HepG2 (cell line): ENCODE measurements around the gene KCTD6. TPM values are rescaled to one million over a fixed set of nuclear protein-coding genes. Genes with fewer than 3 reads are reported as not detected.

Experiments
- AFF4 ChIP-seq: sonication (generic); formaldehyde crosslinking; IDR thresholded peaks from 2 replicates; pipeline ENCODE4 v1.4.0; 2020; ENCODE audit warnings: missing genetic modification reagents
- CAMTA2 ChIP-seq: sonication (generic); formaldehyde crosslinking; IDR thresholded peaks from 2 replicates; pipeline ENCODE4 v1.4.0; 2020; ENCODE audit warnings: mild to moderate bottlenecking, missing genetic modification reagents, borderline replicate concordance
- CTCF ChIP-seq: sonication (generic); formaldehyde crosslinking; IDR thresholded peaks from 2 replicates; pipeline ENCODE4 v1.5.0; 2020; ENCODE audit warnings: mild to moderate bottlenecking, missing genetic modification reagents, moderate library complexity
- DDIT3 ChIP-seq: sonication (generic); formaldehyde crosslinking; IDR thresholded peaks from 2 replicates; pipeline ENCODE4 v1.4.0; 2020; ENCODE audit warnings: mild to moderate bottlenecking, missing genetic modification reagents
- E2F5 ChIP-seq: sonication (generic); formaldehyde crosslinking; conservative IDR thresholded peaks from 2 replicates; pipeline ENCODE4 v1.4.0; 2020; ENCODE audit warnings: missing genetic modification reagents
- EED ChIP-seq: sonication (generic); formaldehyde crosslinking; IDR thresholded peaks from 2 replicates; pipeline ENCODE4 v1.5.0; 2020; ENCODE audit warnings: mild to moderate bottlenecking, missing genetic modification reagents
- HDAC6 ChIP-seq: fragments of 200-600 bp; sonication (generic); IDR thresholded peaks from 2 replicates; pipeline ENCODE4 v1.7.0; 2017; ENCODE audit warnings: mild to moderate bottlenecking, antibody characterized with exemption, low read length, low read depth
- HNF4A ChIP-seq: sonication (generic); formaldehyde crosslinking; IDR thresholded peaks from 2 replicates; pipeline ENCODE4 v1.4.0; 2020; ENCODE audit warnings: missing genetic modification reagents
- JARID2 ChIP-seq: sonication (generic); formaldehyde crosslinking; IDR thresholded peaks from 2 replicates; pipeline ENCODE4 v1.8.1; 2023; ENCODE audit warnings: missing genetic modification reagents, inconsistent platforms; ENCODE audit not compliant: insufficient replicate concordance
- RARG ChIP-seq: sonication (generic); formaldehyde crosslinking; IDR thresholded peaks from 2 replicates; pipeline ENCODE4 v1.4.0; 2020; ENCODE audit warnings: low read depth, mild to moderate bottlenecking, missing genetic modification reagents
- SOX13 ChIP-seq, 3 experiments: fragments of 450-650 bp in 1 of 3; sonication (generic) in 1 of 3; formaldehyde crosslinking in 1 of 3; IDR thresholded peaks in 2 of 3; conservative IDR thresholded peaks in 1 of 3; 2 replicates each; pipeline versions ENCODE4 v1.5.0 to v1.6.1; 2016 to 2020; ENCODE audit warnings: antibody characterized with exemption in 1 of 3, mild to moderate bottlenecking in 1 of 3, missing compliant biosample characterization in 1 of 3, missing genetic modification reagents in 1 of 3, moderate library complexity in 1 of 3
- TFDP1 ChIP-seq: IDR thresholded peaks from 2 replicates; pipeline ENCODE4 v1.6.1; 2016; ENCODE audit warnings: missing compliant biosample characterization, missing genetic modification reagents, borderline replicate concordance
- TGIF2 ChIP-seq: IDR thresholded peaks from 2 replicates; pipeline ENCODE4 v1.6.1; 2016; ENCODE audit warnings: control low read depth, missing compliant biosample characterization
- XRCC5 ChIP-seq: fragments of 200-400 bp; formaldehyde crosslinking; optimal IDR thresholded peaks from 2 replicates; pipeline ENCODE3; 2017; ENCODE audit warnings: mild to moderate bottlenecking, low read length
- YEATS2 ChIP-seq: sonication (generic); formaldehyde crosslinking; IDR thresholded peaks from 2 replicates; pipeline ENCODE4 v1.4.0; 2020; ENCODE audit warnings: missing genetic modification reagents, borderline replicate concordance
- YY1 ChIP-seq: IDR thresholded peaks from 2 replicates; pipeline ENCODE4 v1.6.1; 2011; ENCODE audit warnings: low read length, low read depth, moderate library complexity, mild to moderate bottlenecking; ENCODE audit not compliant: insufficient read depth, insufficient replicate concordance
- ZNF264 ChIP-seq: sonication (generic); formaldehyde crosslinking; IDR thresholded peaks from 2 replicates; pipeline ENCODE4 v1.4.0; 2020; ENCODE audit warnings: missing genetic modification reagents
- ZNF382 ChIP-seq: sonication (generic); formaldehyde crosslinking; IDR thresholded peaks from 2 replicates; pipeline ENCODE4 v1.5.0; 2020; ENCODE audit warnings: missing genetic modification reagents, mild to moderate bottlenecking, borderline replicate concordance
- ZNF484 ChIP-seq: sonication (generic); formaldehyde crosslinking; IDR thresholded peaks from 2 replicates; pipeline ENCODE4 v1.5.1; 2020; ENCODE audit warnings: mild to moderate bottlenecking, low read depth, missing genetic modification reagents, borderline replicate concordance
- ZNF792 ChIP-seq: IDR thresholded peaks from 2 replicates; pipeline ENCODE4 v1.6.1; 2016
- ZNF841 ChIP-seq: sonication (generic); formaldehyde crosslinking; IDR thresholded peaks from 2 replicates; pipeline ENCODE4 v1.8.1; 2023; ENCODE audit warnings: missing genetic modification reagents, borderline replicate concordance
- ZSCAN21 ChIP-seq: sonication (generic); formaldehyde crosslinking; IDR thresholded peaks from 2 replicates; pipeline ENCODE4 v1.8.0; 2022; ENCODE audit warnings: mild to moderate bottlenecking, missing genetic modification reagents, moderate library complexity, borderline replicate concordance
- polyA plus RNA-seq, 8 experiments: library from polyadenylated mRNA; depleted of rRNA in 3 of 8; stranded (reverse) in 7 of 8; unstranded in 1 of 8; fragments of >200 nt; fragmentation: Illumina TruSeq in 4 of 8; extraction: Trizol in 4 of 8; gene quantifications; 2 replicates each; pipeline versions ENCODE4 v1.2.1 to v1.2.3, GENCODE V29; 2011 to 2016; ENCODE audit warnings: low read depth in 4 of 8, missing spikeins in 1 of 8, mixed read lengths in 1 of 8; ENCODE audit not compliant: insufficient read depth in 1 of 8
- total RNA-seq, 5 experiments: library from RNA; depleted of rRNA; stranded (reverse); fragments of >200 nt; fragmentation: Illumina TruSeq; extraction: Trizol; gene quantifications; 2 replicates each; pipeline ENCODE4 v1.2.3, GENCODE V29; 2016; ENCODE audit warnings: low read depth in 1 of 5

The KCTD6 gene
- total and polyA plus RNA-seq, 2 of the 13 experiments (the other 11 are each of a cell fraction or from before 2014, with no cell fraction given) = 13.4 to 14.2 TPM

GRCh38 chr3:58452176-58452575 is 39.7 kb upstream of the KCTD6 start (continued):
- TF ChIP-seq CTCF (CRISPR knock-in tag) = 0 out of 2 replicates have a peak, but pooled peaks have one; percentile 12
- no peak for TF ChIP-seq DDIT3 (CRISPR knock-in tag)
- TF ChIP-seq AFF4 (CRISPR knock-in tag) = no peak
- TF ChIP-seq ZNF841 (CRISPR knock-in tag) = no peak
- peak; percentile 38; the same call in 1 of the 2 replicates for TF ChIP-seq TGIF2 (CRISPR knock-in tag)
- TF ChIP-seq YY1 = no peak
- TF ChIP-seq RARG (CRISPR knock-in tag) = no peak
- TF ChIP-seq EED (CRISPR knock-in tag) = no peak
- no peak for TF ChIP-seq CAMTA2 (CRISPR knock-in tag)
- TF ChIP-seq ZNF382 = no peak
- TF ChIP-seq YEATS2 (CRISPR knock-in tag) = peak; percentile 16; the same call in 1 of the 2 replicates
- TF ChIP-seq SOX13 (IDR thresholded peaks at IDR 0.05) = peak; percentile 100
- peak in 1 of 2 experiments; percentile 100; a peak in 2 of 4 replicates for TF ChIP-seq SOX13 (CRISPR knock-in tag; conservative IDR thresholded peaks at IDR 0.05 in 1 of 2, IDR thresholded peaks at IDR 0.05 in 1 of 2)
- TF ChIP-seq E2F5 (CRISPR knock-in tag) = no peak
- no peak for TF ChIP-seq XRCC5
- no peak for TF ChIP-seq ZSCAN21 (CRISPR knock-in tag)
- no peak for TF ChIP-seq TFDP1 (CRISPR knock-in tag)
- TF ChIP-seq ZNF792 (CRISPR knock-in tag) = no peak
- TF ChIP-seq HDAC6 = no peak
- TF ChIP-seq ZNF264 (CRISPR knock-in tag) = peak; percentile 72; the same call in 1 of the 2 replicates
- no peak for TF ChIP-seq ZNF484 (CRISPR knock-in tag)
- TF ChIP-seq JARID2 (CRISPR knock-in tag) = no peak
- TF ChIP-seq HNF4A (CRISPR knock-in tag) = peak; percentile 96
